ENCODE results near the gene SKAP1. TPM values are rescaled to one million over a fixed set of nuclear protein-coding genes. Genes with fewer than 3 reads are reported as not detected.
"Not testable (repeated sequence)": the region's sequence is repeated elsewhere in the genome, so short reads cannot be mapped to it uniquely, and the experiment has no call there.

SKAP1 gene
- total RNA-seq, 2 donors from 2014 or later, result 136 to 138 TPM

DNA sequence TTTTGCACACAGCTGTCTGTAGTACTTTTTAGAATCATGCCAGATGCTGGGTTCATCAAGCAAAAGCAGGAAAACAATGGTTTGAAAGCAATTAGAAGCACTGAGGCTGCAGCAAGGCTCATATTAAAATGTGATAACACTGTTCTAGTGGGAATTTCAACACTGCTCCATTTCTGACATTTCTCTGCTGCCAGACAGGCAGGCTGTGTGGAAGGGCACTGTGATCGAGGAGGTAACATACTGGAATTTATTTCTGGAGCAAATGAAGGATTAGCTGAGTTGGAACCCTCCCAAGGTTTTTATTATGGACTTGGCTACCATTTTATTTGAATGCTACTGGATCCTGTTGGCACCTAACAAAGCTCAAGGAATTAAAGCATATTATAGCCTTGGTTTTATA, 66.9 kb downstream of the SKAP1 start:
- no peak overlapping the region for H3K4me3 Mint-ChIP-seq
- no peak for ATAC-seq
- peak overlapping the region; percentile 19 for H3K27ac Mint-ChIP-seq
- no peaks in the 10 kb centered on the region for H3K9me3 ChIP-seq (ENCODE audit: control insufficient read depth, low read length, poor library complexity, severe bottlenecking)
- peaks cover 29% of the 10 kb centered on the region for H3K4me1 Mint-ChIP-seq
- no peak for DNase-seq
- peaks cover 11% of the 10 kb centered on the region for H3K36me3 Mint-ChIP-seq (ENCODE audit: low read depth)
- no peaks in the 10 kb centered on the region for H3K27me3 Mint-ChIP-seq

DNA sequence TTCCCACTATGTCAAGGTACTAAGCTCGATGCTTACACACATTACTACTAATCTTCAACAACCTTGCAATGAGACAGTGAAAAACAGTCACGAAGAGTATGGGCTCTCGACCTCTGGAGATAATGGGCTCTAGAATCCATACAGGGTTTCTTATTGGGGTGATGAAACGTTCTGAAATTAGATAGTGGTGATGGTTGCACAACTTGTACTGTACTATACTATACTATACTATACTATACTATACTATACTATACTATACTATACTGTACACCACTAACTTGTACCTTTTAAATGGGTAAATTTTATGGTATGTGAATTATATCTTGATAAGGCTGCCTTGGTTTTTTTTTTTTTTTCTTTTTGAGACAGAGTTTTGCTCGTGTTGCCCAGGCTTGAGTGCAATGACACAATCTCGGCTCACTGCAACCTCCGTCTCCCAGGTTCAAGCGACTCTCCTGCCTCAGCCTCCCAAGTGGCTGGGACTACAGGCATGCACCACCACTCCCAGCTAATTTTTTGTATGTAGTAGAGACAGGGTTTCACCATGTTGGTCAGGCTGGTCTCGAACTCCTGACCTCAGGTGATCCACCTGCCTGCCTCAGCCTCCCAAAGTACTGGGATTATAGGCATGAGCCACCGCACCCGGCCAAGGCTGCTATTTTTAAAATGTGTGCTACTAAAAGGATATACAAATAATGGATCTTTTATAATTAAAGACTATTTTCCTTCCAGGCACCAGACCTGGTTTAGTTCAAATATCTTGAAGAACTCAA, 69.0 kb downstream of the SKAP1 start:
- not testable (repeated sequence) for H3K36me3 Mint-ChIP-seq (ENCODE audit: low read depth); H3K27me3 Mint-ChIP-seq; DNase-seq; H3K9me3 ChIP-seq (ENCODE audit: control insufficient read depth, low read length, poor library complexity, severe bottlenecking); ATAC-seq; H3K4me3 Mint-ChIP-seq
- Mint-ChIP-seq H3K27ac (peak overlapping the region; percentile 84), H3K4me1 (peaks cover 22% of the 10 kb centered on the region)

DNA sequence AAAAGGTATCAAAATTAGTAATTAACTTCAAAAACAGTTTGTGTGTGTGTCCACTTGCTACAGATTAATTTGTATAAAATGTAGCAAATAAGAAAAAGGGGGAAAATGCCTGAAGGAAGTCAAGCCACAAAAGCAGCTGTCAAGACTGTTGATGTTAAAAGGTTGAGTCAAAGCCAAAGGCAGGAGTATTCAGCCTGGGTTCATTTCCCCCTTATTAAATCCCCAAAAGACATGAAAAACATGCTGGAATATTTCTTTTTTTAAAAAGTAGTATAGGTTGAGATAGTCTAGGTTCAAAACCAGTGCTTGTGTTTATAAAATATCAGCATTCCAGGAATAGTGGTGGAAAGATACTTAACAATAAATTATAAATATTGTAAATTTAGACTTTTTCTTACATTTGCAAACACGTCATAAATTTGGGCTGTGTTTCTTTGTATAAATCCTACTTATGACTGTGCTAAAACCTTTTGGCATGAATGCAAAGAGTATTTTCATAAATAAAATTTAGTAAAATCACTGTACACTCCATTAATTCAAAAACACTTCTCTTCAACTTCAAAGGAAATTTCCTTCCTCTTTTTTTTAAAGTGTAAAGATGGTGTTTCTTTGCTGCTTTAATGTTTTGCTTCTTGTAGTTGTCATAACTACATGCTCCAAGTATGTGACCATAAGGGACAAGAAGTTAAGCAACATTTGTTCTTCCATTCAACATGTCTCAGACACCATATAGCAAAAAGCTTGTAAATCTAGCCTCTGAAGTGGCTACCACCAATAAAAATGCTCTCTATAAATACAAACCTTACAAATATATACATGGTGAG, 72.0 kb downstream of the SKAP1 start:
- DNase-seq, result no peak
- no peak for ATAC-seq
- peak overlapping the region; percentile 24 for H3K27ac Mint-ChIP-seq
- H3K9me3 ChIP-seq (ENCODE audit: control insufficient read depth, low read length, poor library complexity, severe bottlenecking), result no peaks in the 10 kb centered on the region
- H3K36me3 Mint-ChIP-seq (ENCODE audit: low read depth), result peaks cover 3% of the 10 kb centered on the region
- peaks cover 14% of the 10 kb centered on the region for H3K4me1 Mint-ChIP-seq
- no peaks in the 10 kb centered on the region for H3K27me3 Mint-ChIP-seq
- no peak overlapping the region for H3K4me3 Mint-ChIP-seq

DNA sequence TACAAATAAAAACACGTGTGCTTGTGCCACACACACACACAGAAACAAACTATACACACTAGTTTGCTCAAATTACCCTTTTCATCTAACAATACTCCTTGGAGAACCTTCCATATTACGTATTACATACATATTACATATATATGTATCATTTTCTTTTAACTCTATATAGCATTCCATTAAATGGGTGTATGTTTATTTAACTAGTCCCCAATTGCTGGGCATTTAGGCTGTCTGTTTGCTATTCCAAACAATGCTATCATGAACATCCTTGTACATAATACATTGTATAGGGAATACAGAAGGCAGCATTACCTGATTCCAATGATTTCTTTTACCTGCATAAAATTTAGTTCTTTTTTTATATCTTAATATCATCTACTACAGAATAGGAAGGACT, 73.1 kb downstream of the SKAP1 start:
- DNase-seq (no peak), ATAC-seq (no peak)
- H3K27ac Mint-ChIP-seq, result no peak overlapping the region
- H3K4me1 Mint-ChIP-seq, result peaks cover 11% of the 10 kb centered on the region
- no peaks in the 10 kb centered on the region for H3K36me3 Mint-ChIP-seq (ENCODE audit: low read depth)
- no peak overlapping the region for H3K4me3 Mint-ChIP-seq
- H3K27me3 Mint-ChIP-seq, result no peaks in the 10 kb centered on the region
- H3K9me3 ChIP-seq (ENCODE audit: control insufficient read depth, low read length, poor library complexity, severe bottlenecking), result no peaks in the 10 kb centered on the region

DNA sequence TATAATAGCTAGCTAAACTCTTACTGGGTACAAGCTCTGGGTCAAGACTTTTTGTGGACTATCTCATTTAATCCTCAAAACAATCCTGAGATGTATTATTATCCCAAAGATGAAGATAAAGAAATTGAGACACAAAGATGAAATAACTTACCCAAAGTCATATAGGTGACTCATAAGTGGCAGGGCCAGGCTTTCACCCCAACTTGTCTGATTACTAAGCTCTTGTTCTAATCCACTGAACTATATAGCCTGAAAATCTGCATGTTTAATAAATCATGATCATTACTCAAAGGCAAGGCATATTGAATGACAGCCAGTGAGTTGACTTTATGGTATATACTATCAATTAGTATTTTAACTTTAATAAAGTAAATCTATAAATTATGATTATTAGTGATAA, 77.4 kb downstream of the SKAP1 start:
- ATAC-seq (no peak), DNase-seq (no peak)
- no peaks in the 10 kb centered on the region for H3K27me3 Mint-ChIP-seq
- no peak overlapping the region for H3K27ac Mint-ChIP-seq
- no peaks in the 10 kb centered on the region for H3K36me3 Mint-ChIP-seq (ENCODE audit: low read depth)
- H3K9me3 ChIP-seq (ENCODE audit: control insufficient read depth, low read length, poor library complexity, severe bottlenecking), result no peaks in the 10 kb centered on the region
- H3K4me3 Mint-ChIP-seq, result no peak overlapping the region
- peaks cover 4% of the 10 kb centered on the region for H3K4me1 Mint-ChIP-seq

DNA sequence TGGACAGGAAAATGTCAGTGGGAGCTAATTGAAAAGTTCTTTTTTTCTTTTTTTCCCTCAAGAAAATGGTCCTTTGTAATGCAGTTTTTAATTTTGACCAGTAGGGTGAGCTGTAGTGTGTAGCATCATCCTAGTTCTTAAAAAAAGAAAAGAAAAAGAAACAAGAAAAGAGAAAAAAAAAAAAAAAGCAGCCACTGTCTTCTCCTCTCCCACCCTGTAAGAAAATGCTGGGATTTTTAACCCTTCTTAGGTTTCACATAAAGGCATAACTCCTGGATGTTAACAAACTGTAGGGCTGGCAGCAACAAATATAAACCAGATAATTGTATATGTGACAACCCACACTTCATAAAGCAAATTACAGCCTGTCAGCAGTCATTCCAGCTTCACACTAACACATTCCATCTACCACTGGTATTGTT, 78.1 kb downstream of the SKAP1 start:
- no peak overlapping the region for H3K4me3 Mint-ChIP-seq
- no peak for DNase-seq
- no peaks in the 10 kb centered on the region for H3K27me3 Mint-ChIP-seq
- H3K27ac Mint-ChIP-seq, result peak overlapping the region; percentile 68
- peaks cover 4% of the 10 kb centered on the region for H3K4me1 Mint-ChIP-seq
- H3K9me3 ChIP-seq (ENCODE audit: control insufficient read depth, low read length, poor library complexity, severe bottlenecking), result no peaks in the 10 kb centered on the region
- ATAC-seq, result peak; percentile 64
- no peaks in the 10 kb centered on the region for H3K36me3 Mint-ChIP-seq (ENCODE audit: low read depth)

DNA sequence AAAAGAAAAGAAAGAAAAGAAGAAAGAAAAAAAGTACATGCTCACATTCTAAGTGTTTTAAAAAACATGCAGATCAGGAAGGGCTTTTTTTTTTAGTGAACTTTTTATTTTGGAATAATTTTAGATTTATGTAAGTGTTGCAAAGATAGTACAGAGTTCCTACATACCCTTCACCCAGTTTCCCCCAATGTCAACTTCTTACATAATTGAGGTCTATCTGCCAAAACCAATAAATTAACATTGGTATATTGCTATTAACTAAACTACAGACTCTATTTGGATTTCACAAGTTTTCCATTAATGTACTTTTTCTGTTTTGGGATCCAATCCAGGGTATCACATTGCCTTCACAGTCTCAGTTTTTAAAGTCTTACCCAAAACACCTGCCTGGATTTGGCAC, 81.7 kb downstream of the SKAP1 start:
- Mint-ChIP-seq H3K4me1 (peaks cover 4% of the 10 kb centered on the region), H3K27ac (peak overlapping the region; percentile 72), H3K27me3 (no peaks in the 10 kb centered on the region), H3K4me3 (no peak overlapping the region), H3K36me3 (ENCODE audit: low read depth) (peaks cover 3% of the 10 kb centered on the region)
- ATAC-seq, result no peak
- H3K9me3 ChIP-seq (ENCODE audit: control insufficient read depth, low read length, poor library complexity, severe bottlenecking), result no peaks in the 10 kb centered on the region
- no peak for DNase-seq

DNA sequence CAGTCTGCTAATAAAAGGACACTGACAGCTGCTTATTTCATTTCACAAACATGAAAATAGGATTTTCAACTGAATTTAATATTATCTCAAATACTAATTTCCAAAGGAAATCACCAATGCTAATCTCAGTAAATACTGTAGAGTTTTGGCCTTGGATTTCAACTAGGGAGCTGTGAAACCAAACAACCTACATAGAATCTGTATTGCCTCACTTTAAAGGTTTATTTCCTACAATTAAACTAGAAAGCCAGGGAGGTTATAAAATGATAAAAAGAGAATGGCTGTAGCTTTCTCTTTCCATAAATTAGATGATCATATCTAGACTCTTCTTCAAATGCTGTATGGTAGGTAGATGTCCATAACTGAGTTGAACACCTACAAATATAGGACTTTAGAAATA, 82.8 kb downstream of the SKAP1 start:
- no peak for ATAC-seq
- H3K36me3 Mint-ChIP-seq (ENCODE audit: low read depth), result peaks cover 3% of the 10 kb centered on the region

DNA sequence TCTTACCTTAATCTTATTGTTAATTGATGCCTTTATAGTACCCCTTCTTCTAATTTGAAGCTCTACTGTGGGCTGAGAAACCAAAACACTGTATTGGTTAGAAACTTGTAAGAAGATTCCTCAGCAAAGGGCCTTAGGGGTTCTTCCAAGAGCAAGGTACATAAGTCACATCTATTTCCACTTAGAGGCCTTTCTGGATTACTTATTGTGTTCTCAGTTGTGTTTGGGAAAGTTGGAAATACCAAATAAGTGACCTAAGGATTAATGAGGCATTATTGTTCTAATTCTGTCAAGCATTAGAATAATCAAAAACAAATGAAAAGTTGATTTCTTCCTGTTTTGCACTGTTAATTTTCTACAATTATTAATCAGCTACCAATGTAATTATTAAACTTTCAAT, 85.8 kb downstream of the SKAP1 start:
- no peaks in the 10 kb centered on the region for H3K27me3 Mint-ChIP-seq
- peaks cover 3% of the 10 kb centered on the region for H3K36me3 Mint-ChIP-seq (ENCODE audit: low read depth)
- peaks cover 5% of the 10 kb centered on the region for H3K4me1 Mint-ChIP-seq
- DNase-seq (no peak), ATAC-seq (no peak)
- no peak overlapping the region for H3K4me3 Mint-ChIP-seq
- no peaks in the 10 kb centered on the region for H3K9me3 ChIP-seq (ENCODE audit: control insufficient read depth, low read length, poor library complexity, severe bottlenecking)
- no peak overlapping the region for H3K27ac Mint-ChIP-seq

More for the DNA sequence above, 82.8 kb downstream of the SKAP1 start:
- no peaks in the 10 kb centered on the region for H3K9me3 ChIP-seq (ENCODE audit: control insufficient read depth, low read length, poor library complexity, severe bottlenecking)
- no peak overlapping the region for H3K27ac Mint-ChIP-seq
- H3K4me1 Mint-ChIP-seq, result peaks cover 7% of the 10 kb centered on the region
- H3K4me3 Mint-ChIP-seq, result no peak overlapping the region
- no peak for DNase-seq
- H3K27me3 Mint-ChIP-seq, result no peaks in the 10 kb centered on the region

DNA sequence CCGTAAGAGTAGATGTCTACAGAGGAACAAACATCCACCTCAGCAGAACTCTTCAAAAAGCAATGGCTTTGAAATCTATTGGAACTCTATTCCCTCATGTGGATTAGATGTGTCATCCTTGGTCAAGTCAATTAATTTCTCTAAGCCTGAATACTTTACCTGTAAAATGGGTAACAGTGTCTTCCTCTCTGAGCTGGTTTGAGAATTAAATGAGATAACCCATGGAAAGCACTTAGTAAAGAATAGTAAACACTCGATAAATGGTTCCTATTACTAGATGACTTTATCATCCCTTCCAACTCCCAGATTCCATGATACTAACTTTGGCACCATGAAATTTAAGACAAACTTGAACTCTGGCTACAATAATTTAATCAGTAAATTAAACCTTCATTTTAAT, 89.1 kb downstream of the SKAP1 start:
- H3K4me3 Mint-ChIP-seq, result no peak overlapping the region
- peaks cover 3% of the 10 kb centered on the region for H3K36me3 Mint-ChIP-seq (ENCODE audit: low read depth)
- no peak for ATAC-seq

DNA sequence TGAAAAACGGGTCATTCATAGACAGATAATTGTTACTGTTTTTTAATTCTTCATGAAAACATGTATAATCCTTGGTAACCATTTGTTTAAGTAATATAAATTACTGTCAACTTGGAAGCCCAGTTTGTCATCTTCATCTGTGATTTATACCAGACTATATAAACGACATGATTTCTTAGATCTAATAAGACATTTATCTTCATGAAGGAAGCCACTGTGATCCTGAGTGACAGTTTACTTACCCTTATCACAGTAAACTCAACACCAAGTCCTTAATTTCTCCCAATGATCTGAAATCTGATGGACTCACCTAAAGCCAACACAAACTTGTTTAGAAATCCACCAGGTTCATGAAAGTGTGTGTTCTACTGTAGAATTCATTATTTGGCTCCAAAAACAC, 91.3 kb downstream of the SKAP1 start:
- Mint-ChIP-seq H3K4me1 (peaks cover 15% of the 10 kb centered on the region), H3K27ac (no peak overlapping the region), H3K27me3 (no peaks in the 10 kb centered on the region), H3K4me3 (no peak overlapping the region), H3K36me3 (ENCODE audit: low read depth) (no peaks in the 10 kb centered on the region)
- ATAC-seq, result no peak
- no peaks in the 10 kb centered on the region for H3K9me3 ChIP-seq (ENCODE audit: control insufficient read depth, low read length, poor library complexity, severe bottlenecking)
- DNase-seq, result no peak

More for the DNA sequence above, 89.1 kb downstream of the SKAP1 start:
- Mint-ChIP-seq H3K4me1 (peaks cover 13% of the 10 kb centered on the region), H3K27me3 (no peaks in the 10 kb centered on the region), H3K27ac (no peak overlapping the region)
- H3K9me3 ChIP-seq (ENCODE audit: control insufficient read depth, low read length, poor library complexity, severe bottlenecking), result no peaks in the 10 kb centered on the region
- no peak for DNase-seq

DNA sequence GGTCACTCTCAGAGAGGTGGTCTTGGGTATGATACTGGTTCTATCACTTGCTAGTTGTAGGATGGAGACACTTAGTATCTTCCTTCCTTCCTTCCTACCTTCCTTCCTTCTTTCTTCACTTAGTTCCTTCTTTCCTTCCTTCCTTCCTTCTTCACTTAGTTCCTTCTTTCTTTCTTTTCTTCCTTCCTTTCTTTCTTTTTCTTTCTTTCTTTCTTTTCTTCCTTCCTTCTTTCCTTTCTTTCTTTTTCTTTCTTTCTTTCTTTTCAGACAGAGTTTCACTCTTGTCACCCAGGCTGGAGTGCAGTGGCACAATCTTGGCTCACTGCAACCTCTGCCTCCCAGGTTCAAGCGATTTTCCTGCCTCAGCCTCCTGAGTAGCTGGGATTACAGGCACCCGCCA, 92.1 kb downstream of the SKAP1 start:
- DNase-seq; H3K27me3 Mint-ChIP-seq; ATAC-seq; H3K9me3 ChIP-seq (ENCODE audit: control insufficient read depth, low read length, poor library complexity, severe bottlenecking); H3K36me3 Mint-ChIP-seq (ENCODE audit: low read depth): not testable (repeated sequence)
- H3K4me3 Mint-ChIP-seq, result peak overlapping the region; percentile 59
- peak overlapping the region; percentile 84 for H3K27ac Mint-ChIP-seq
- peaks cover 15% of the 10 kb centered on the region for H3K4me1 Mint-ChIP-seq

DNA sequence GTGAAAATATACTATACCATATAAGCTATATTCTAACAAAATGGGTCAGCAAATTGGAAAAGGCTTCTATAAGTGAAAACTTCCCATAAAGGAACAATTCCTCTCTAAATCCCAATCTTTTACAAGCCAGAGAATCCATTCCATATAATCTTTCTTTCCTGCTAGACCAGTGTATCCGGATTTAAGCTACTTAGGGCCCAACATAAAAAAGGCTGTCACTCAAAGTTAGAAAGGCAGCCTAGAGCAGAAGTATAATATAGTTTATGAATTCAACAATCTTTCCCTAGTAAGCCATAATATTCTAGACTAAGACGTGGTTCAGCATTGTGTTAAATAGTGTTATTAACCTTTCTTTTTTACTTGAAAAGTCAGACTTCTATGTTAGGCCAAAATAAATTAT, 93.0 kb downstream of the SKAP1 start:
- no peak overlapping the region for H3K27ac Mint-ChIP-seq
- no peak for DNase-seq
- no peak for ATAC-seq
- H3K9me3 ChIP-seq (ENCODE audit: control insufficient read depth, low read length, poor library complexity, severe bottlenecking), result no peaks in the 10 kb centered on the region
- H3K4me1 Mint-ChIP-seq, result peaks cover 10% of the 10 kb centered on the region
- no peaks in the 10 kb centered on the region for H3K36me3 Mint-ChIP-seq (ENCODE audit: low read depth)
- no peak overlapping the region for H3K4me3 Mint-ChIP-seq
- H3K27me3 Mint-ChIP-seq, result no peaks in the 10 kb centered on the region

All from T-helper 17 cell (primary cell).